HPDE6-E6E7 (cell line): ENCODE results near the gene BSCL2.
"Not testable (repeated sequence)": the region's sequence is repeated elsewhere in the genome, so short reads cannot be mapped to it uniquely, and the experiment has no call there.

Source experiments
- DNase-seq: peaks from one replicate; pipeline ENCODE4 v3.0.0; 2011; ENCODE audit warnings: missing footprints; ENCODE audit errors: extremely low spot score

Gene BSCL2

GRCh38 chr11:62656796-62657429 lies 50.3 kb downstream of the BSCL2 start:
- DNase-seq, result no peak

- DNase-seq, result no peak
These were observed 52.9 kb downstream of the BSCL2 start for GRCh38 chr11:62654297-62654696.

GRCh38 chr11:62652161-62653006 lies 54.8 kb downstream of the BSCL2 start:
- DNase-seq, result no peak

DNA sequence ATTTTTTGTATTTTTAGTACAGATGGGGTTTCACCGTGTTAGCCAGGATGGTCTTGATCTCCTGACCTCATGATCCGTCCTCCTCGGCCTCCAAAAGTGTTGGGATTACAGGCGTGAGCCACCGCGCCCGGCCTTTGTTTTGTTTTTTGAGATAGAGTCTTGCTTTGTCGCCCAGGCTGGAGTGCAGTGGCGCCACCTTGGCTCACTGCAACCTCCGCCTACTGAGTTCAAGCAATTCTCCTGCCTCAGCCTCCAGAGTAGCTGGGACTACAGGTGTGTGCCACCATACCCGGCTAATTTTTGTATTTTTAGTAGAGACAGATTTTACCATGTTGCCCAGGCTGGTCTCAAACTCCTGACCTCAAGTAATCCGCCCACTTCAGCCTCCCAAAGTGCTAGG lies 56.9 kb downstream of the BSCL2 start:
- DNase-seq, result not testable (repeated sequence)

- no peak for DNase-seq
These were observed 57.7 kb downstream of the BSCL2 start for GRCh38 chr11:62649486-62649885.

DNA sequence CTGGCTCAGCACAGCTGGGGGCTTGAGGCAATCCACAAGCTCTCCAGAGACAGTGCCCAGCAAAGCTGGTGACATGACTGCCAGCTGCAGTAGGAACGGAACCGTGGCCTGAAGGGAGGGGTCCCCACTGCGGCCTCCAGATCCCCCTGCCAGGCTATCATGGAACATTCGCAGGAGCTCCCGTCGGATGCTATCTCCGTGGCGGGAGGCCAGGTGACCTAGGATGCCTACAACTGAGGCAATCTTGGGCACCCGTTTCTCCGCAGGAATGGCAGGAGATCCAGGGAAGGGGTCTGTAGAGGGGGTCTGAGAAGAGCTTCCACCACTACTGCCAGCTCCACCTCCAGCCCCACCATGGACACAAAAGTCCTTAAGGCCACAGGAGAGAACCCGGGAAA lies 58.3 kb downstream of the BSCL2 start:
- DNase-seq, result no peak

GRCh38 chr11:62648185-62648966 lies 58.8 kb downstream of the BSCL2 start:
- no peak for DNase-seq

DNA sequence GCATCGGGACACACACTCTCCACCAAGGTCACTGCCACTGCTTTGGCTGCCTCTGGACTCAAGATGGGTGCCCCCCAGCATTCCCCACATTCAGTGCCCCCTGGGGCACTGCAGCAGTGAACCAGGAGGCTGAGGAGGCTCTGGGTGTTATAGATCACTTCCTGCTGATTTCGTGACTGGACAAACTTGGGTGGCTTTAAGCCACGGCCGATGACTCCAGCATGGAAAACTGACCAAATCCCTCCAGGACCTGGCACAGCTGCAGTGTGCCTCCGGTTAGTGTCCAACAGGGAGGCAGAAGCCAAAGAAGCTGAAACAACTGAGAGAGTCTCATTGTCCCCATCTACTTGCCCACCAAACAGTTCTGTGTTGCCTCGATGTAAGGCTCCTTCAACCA lies 59.6 kb downstream of the BSCL2 start:
- no peak for DNase-seq

DNA sequence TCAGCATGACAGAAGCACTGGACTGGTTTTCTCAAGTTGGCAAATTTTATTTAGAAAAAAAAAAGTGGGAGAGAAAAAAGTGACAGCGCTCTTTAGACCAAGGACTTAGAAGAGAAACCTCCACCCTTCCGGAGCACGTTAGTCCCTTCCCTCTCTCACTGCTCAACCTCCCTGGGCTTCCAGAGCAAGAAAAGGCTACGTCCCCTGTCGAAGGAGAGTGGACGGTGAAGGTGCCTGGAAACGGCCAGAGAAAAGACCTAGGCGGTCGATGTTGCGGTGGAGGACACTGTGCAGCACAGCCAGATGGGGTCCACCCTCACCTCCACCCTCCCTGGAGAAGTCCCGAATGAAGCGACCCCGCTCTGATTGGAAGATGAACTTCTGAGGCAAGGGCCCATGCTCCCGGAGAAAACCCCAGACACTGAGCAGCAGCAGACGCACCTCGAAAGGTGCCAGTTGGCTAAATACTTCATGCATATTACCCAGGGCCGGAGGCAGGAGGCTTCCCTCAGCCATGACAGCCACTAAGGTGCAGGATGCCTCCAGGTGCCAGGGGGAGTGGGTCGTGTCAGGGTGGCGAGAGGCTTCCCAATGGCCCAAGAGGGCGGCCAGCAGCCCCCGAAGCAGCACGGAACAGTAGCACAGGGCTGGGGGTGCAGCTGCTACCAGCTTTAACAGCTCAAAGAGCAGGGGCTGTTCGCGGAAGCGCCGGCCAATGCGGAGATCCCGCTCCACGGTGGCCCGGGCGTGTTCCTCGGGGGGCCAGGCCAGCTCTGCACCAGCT lies 60.2 kb downstream of the BSCL2 start:
- DNase-seq, result no peak

DNA sequence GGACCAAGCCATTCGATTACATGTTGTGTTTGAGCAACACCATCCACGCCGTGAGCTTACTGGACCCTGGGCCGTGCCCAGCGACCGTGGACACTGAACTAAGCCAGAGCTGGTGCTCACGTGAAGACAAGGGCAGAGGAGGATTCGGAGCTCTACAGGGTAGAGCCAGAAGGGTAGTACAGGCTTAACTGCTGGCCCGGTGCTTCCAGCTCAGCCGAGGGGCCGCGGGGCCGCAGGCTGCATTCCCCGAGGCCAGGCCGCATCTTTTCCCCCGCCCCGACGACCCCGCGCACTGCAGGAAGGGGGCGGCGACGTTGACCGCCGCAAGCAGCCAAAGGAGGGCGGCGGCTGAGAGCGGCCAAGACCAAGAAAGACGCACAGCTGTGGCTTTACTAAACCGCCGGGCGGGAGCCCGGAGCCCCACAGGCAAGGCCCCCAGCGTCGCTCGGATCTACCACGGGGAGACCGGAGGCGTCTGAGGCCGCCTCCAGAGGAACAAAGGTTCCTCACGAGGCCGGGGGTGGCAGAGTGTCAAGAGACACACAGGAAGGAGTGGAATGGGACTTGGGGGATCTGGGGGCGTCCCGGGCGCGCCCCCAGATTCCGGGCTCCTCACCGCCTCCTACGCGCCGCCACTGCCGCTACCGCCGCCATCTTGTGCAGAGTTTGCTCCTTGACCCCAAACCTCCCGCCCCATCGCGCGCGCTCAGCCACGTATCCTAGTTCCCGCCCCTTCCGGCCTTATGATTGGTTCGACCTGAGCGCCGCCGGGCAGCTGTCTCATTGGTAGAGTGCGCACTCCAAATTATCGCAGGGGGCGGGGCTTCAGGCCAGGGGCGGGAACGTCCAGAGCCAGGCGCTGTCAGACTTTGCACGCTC lies 61.0 kb downstream of the BSCL2 start, which contains the start of gene GANAB:
Gene GANAB, minus strand, starts transcription at position 668 of the 879 bp plus-strand sequence. Its CDS starts 14 bp downstream, at position 654.
- DNase-seq, result peak; percentile 100

GRCh38 chr11:62645671-62645945 lies 61.6 kb downstream of the BSCL2 start:
- no peak for DNase-seq

- DNase-seq, result no peak
These were observed 63.0 kb downstream of the BSCL2 start for GRCh38 chr11:62644220-62644619.
